Fibroblast of the aortic adventitia (primary cell): ENCODE measurements around the gene LCTL. TPM values are rescaled to one million over a fixed set of nuclear protein-coding genes. Genes with fewer than 3 reads are reported as not detected.
"Not testable (repeated sequence)": the region's sequence is repeated elsewhere in the genome, so short reads cannot be mapped to it uniquely, and the experiment has no call there.

Experiments
- DNase-seq: peaks from one replicate; pipeline ENCODE4 v3.0.0-alpha.2; 2010; ENCODE audit warnings: low read depth
- H3K4me3 ChIP-seq: 2 replicates; pipeline ENCODE4 v1.5.1; 2011; ENCODE audit warnings: low read depth, mild to moderate bottlenecking, control low read depth, low read length, moderate library complexity
- CTCF ChIP-seq: IDR thresholded peaks from 2 replicates; pipeline ENCODE4 v1.5.1; 2011; ENCODE audit warnings: mild to moderate bottlenecking, low read length, control low read depth, inconsistent platforms; ENCODE audit not compliant: insufficient read depth
- total RNA-seq: library from RNA; depleted of rRNA; stranded (reverse); fragments of >200 nt; gene quantifications from 2 replicates; pipeline ENCODE4 v1.2.3, GENCODE V29; 2012; ENCODE audit warnings: low replicate concordance

The LCTL gene
- total RNA-seq, 1 donor: 0.09 TPM

- no peak overlapping the region for H3K4me3 ChIP-seq
- peak; percentile 24 for DNase-seq
- no peak for TF ChIP-seq CTCF
These were observed 26.9 kb upstream of the LCTL start for GRCh38 chr15:66592505-66593218.

- TF ChIP-seq CTCF: no peak
- DNase-seq: no peak
- H3K4me3 ChIP-seq: no peak overlapping the region
These were observed 25.6 kb upstream of the LCTL start for GRCh38 chr15:66591322-66591862.

- DNase-seq: no peak
- no peak overlapping the region for H3K4me3 ChIP-seq
- no peak for TF ChIP-seq CTCF
These were observed 24.6 kb upstream of the LCTL start for GRCh38 chr15:66590435-66590834.

GRCh38 chr15:66589429-66589828 lies 23.6 kb upstream of the LCTL start:
- not testable (repeated sequence) for H3K4me3 ChIP-seq, DNase-seq

- DNase-seq: no peak
- no peak overlapping the region for H3K4me3 ChIP-seq
- no peak for TF ChIP-seq CTCF
These were observed 23.2 kb upstream of the LCTL start for GRCh38 chr15:66588971-66589370.

GRCh38 chr15:66588537-66588936 lies 22.7 kb upstream of the LCTL start:
- TF ChIP-seq CTCF: no peak
- H3K4me3 ChIP-seq: no peak overlapping the region
- no peak for DNase-seq

GRCh38 chr15:66587749-66588148 lies 22.0 kb upstream of the LCTL start:
- TF ChIP-seq CTCF: no peak
- no peak overlapping the region for H3K4me3 ChIP-seq
- no peak for DNase-seq
